ENCODE measurements around the gene RERG.

Gene RERG

GRCh38 chr12:15194456-15195368, 26.5 kb downstream of the RERG start:
- H3K36me3 ChIP-seq (ENCODE audit: control insufficient read depth, insufficient read depth, low read length): no peaks in the 10 kb centered on the region
- no peaks in the 10 kb centered on the region for H3K4me1 ChIP-seq (ENCODE audit: control insufficient read depth, insufficient read depth, low read length, poor library complexity, severe bottlenecking)
- H3K27ac ChIP-seq (ENCODE audit: insufficient read depth, low read length, poor library complexity, severe bottlenecking): no peak overlapping the region
- no peaks in the 10 kb centered on the region for H3K27me3 ChIP-seq (replicated peaks; ENCODE audit: control insufficient read depth, insufficient read depth, low read length, poor library complexity, severe bottlenecking)
- H3K4me3 ChIP-seq (ENCODE audit: insufficient read depth, low read depth, low read length, poor library complexity, severe bottlenecking): no peak overlapping the region
- H3K9me3 ChIP-seq (ENCODE audit: control insufficient read depth, low read length): no peaks in the 10 kb centered on the region
- DNase-seq: no peak

GRCh38 chr12:15193946-15194345, 27.3 kb downstream of the RERG start:
- Histone ChIP-seq H3K9me3 (ENCODE audit: control insufficient read depth, low read length) (no peaks in the 10 kb centered on the region), H3K4me1 (ENCODE audit: control insufficient read depth, insufficient read depth, low read length, poor library complexity, severe bottlenecking) (no peaks in the 10 kb centered on the region), H3K27ac (ENCODE audit: insufficient read depth, low read length, poor library complexity, severe bottlenecking) (no peak overlapping the region), H3K36me3 (ENCODE audit: control insufficient read depth, insufficient read depth, low read length) (no peaks in the 10 kb centered on the region), H3K27me3 (replicated peaks; ENCODE audit: control insufficient read depth, insufficient read depth, low read length, poor library complexity, severe bottlenecking) (no peaks in the 10 kb centered on the region), H3K4me3 (ENCODE audit: insufficient read depth, low read depth, low read length, poor library complexity, severe bottlenecking) (no peak overlapping the region)
- DNase-seq: no peak

GRCh38 chr12:15192720-15193119, 28.5 kb downstream of the RERG start:
- Histone ChIP-seq H3K27ac (ENCODE audit: insufficient read depth, low read length, poor library complexity, severe bottlenecking) (no peak overlapping the region), H3K27me3 (replicated peaks; ENCODE audit: control insufficient read depth, insufficient read depth, low read length, poor library complexity, severe bottlenecking) (no peaks in the 10 kb centered on the region), H3K4me3 (ENCODE audit: insufficient read depth, low read depth, low read length, poor library complexity, severe bottlenecking) (no peak overlapping the region), H3K36me3 (ENCODE audit: control insufficient read depth, insufficient read depth, low read length) (no peaks in the 10 kb centered on the region), H3K9me3 (ENCODE audit: control insufficient read depth, low read length) (no peaks in the 10 kb centered on the region), H3K4me1 (ENCODE audit: control insufficient read depth, insufficient read depth, low read length, poor library complexity, severe bottlenecking) (no peaks in the 10 kb centered on the region)
- no peak for DNase-seq

GRCh38 chr12:15188127-15188526, 33.1 kb downstream of the RERG start:
- DNase-seq: no peak
- no peaks in the 10 kb centered on the region for H3K4me1 ChIP-seq (ENCODE audit: control insufficient read depth, insufficient read depth, low read length, poor library complexity, severe bottlenecking)
- no peaks in the 10 kb centered on the region for H3K36me3 ChIP-seq (ENCODE audit: control insufficient read depth, insufficient read depth, low read length)
- no peak overlapping the region for H3K4me3 ChIP-seq (ENCODE audit: insufficient read depth, low read depth, low read length, poor library complexity, severe bottlenecking)
- no peak overlapping the region for H3K27ac ChIP-seq (ENCODE audit: insufficient read depth, low read length, poor library complexity, severe bottlenecking)
- no peaks in the 10 kb centered on the region for H3K9me3 ChIP-seq (ENCODE audit: control insufficient read depth, low read length)
- H3K27me3 ChIP-seq (replicated peaks; ENCODE audit: control insufficient read depth, insufficient read depth, low read length, poor library complexity, severe bottlenecking): no peaks in the 10 kb centered on the region

GRCh38 chr12:15186597-15186996, 34.6 kb downstream of the RERG start:
- Histone ChIP-seq H3K9me3 (ENCODE audit: control insufficient read depth, low read length) (no peaks in the 10 kb centered on the region), H3K4me1 (ENCODE audit: control insufficient read depth, insufficient read depth, low read length, poor library complexity, severe bottlenecking) (no peaks in the 10 kb centered on the region), H3K4me3 (ENCODE audit: insufficient read depth, low read depth, low read length, poor library complexity, severe bottlenecking) (no peak overlapping the region), H3K27ac (ENCODE audit: insufficient read depth, low read length, poor library complexity, severe bottlenecking) (no peak overlapping the region), H3K36me3 (ENCODE audit: control insufficient read depth, insufficient read depth, low read length) (no peaks in the 10 kb centered on the region), H3K27me3 (replicated peaks; ENCODE audit: control insufficient read depth, insufficient read depth, low read length, poor library complexity, severe bottlenecking) (no peaks in the 10 kb centered on the region)
- DNase-seq: no peak

- H3K9me3 ChIP-seq (ENCODE audit: control insufficient read depth, low read length): no peaks in the 10 kb centered on the region
These were observed 36.7 kb downstream of the RERG start for GRCh38 chr12:15184484-15184883.

GRCh38 chr12:15183821-15184220, 37.4 kb downstream of the RERG start:
- Histone ChIP-seq H3K27ac (ENCODE audit: insufficient read depth, low read length, poor library complexity, severe bottlenecking) (no peak overlapping the region), H3K4me3 (ENCODE audit: insufficient read depth, low read depth, low read length, poor library complexity, severe bottlenecking) (no peak overlapping the region), H3K9me3 (ENCODE audit: control insufficient read depth, low read length) (no peaks in the 10 kb centered on the region), H3K27me3 (replicated peaks; ENCODE audit: control insufficient read depth, insufficient read depth, low read length, poor library complexity, severe bottlenecking) (no peaks in the 10 kb centered on the region), H3K36me3 (ENCODE audit: control insufficient read depth, insufficient read depth, low read length) (no peaks in the 10 kb centered on the region), H3K4me1 (ENCODE audit: control insufficient read depth, insufficient read depth, low read length, poor library complexity, severe bottlenecking) (no peaks in the 10 kb centered on the region)
- no peak for DNase-seq

More at GRCh38 chr12:15184484-15184883, 36.7 kb downstream of the RERG start:
- Histone ChIP-seq H3K4me3 (ENCODE audit: insufficient read depth, low read depth, low read length, poor library complexity, severe bottlenecking) (no peak overlapping the region), H3K36me3 (ENCODE audit: control insufficient read depth, insufficient read depth, low read length) (no peaks in the 10 kb centered on the region), H3K4me1 (ENCODE audit: control insufficient read depth, insufficient read depth, low read length, poor library complexity, severe bottlenecking) (no peaks in the 10 kb centered on the region), H3K27ac (ENCODE audit: insufficient read depth, low read length, poor library complexity, severe bottlenecking) (no peak overlapping the region), H3K27me3 (replicated peaks; ENCODE audit: control insufficient read depth, insufficient read depth, low read length, poor library complexity, severe bottlenecking) (no peaks in the 10 kb centered on the region)
- no peak for DNase-seq

GRCh38 chr12:15181017-15181683, 40.1 kb downstream of the RERG start:
- H3K27ac ChIP-seq (ENCODE audit: insufficient read depth, low read length, poor library complexity, severe bottlenecking): no peak overlapping the region
- H3K36me3 ChIP-seq (ENCODE audit: control insufficient read depth, insufficient read depth, low read length): no peaks in the 10 kb centered on the region
- H3K4me1 ChIP-seq (ENCODE audit: control insufficient read depth, insufficient read depth, low read length, poor library complexity, severe bottlenecking): no peaks in the 10 kb centered on the region
- no peak overlapping the region for H3K4me3 ChIP-seq (ENCODE audit: insufficient read depth, low read depth, low read length, poor library complexity, severe bottlenecking)
- H3K27me3 ChIP-seq (replicated peaks; ENCODE audit: control insufficient read depth, insufficient read depth, low read length, poor library complexity, severe bottlenecking): no peaks in the 10 kb centered on the region
- no peak for DNase-seq
- H3K9me3 ChIP-seq (ENCODE audit: control insufficient read depth, low read length): no peaks in the 10 kb centered on the region

GRCh38 chr12:15180325-15180724, 40.9 kb downstream of the RERG start:
- H3K9me3 ChIP-seq (ENCODE audit: control insufficient read depth, low read length): no peaks in the 10 kb centered on the region
- H3K27me3 ChIP-seq (replicated peaks; ENCODE audit: control insufficient read depth, insufficient read depth, low read length, poor library complexity, severe bottlenecking): no peaks in the 10 kb centered on the region
- H3K4me3 ChIP-seq (ENCODE audit: insufficient read depth, low read depth, low read length, poor library complexity, severe bottlenecking): no peak overlapping the region
- no peak for DNase-seq
- no peaks in the 10 kb centered on the region for H3K4me1 ChIP-seq (ENCODE audit: control insufficient read depth, insufficient read depth, low read length, poor library complexity, severe bottlenecking)
- no peaks in the 10 kb centered on the region for H3K36me3 ChIP-seq (ENCODE audit: control insufficient read depth, insufficient read depth, low read length)
- H3K27ac ChIP-seq (ENCODE audit: insufficient read depth, low read length, poor library complexity, severe bottlenecking): no peak overlapping the region

GRCh38 chr12:15179672-15180071, 41.5 kb downstream of the RERG start:
- no peaks in the 10 kb centered on the region for H3K36me3 ChIP-seq (ENCODE audit: control insufficient read depth, insufficient read depth, low read length)
- H3K27me3 ChIP-seq (replicated peaks; ENCODE audit: control insufficient read depth, insufficient read depth, low read length, poor library complexity, severe bottlenecking): no peaks in the 10 kb centered on the region
- no peaks in the 10 kb centered on the region for H3K9me3 ChIP-seq (ENCODE audit: control insufficient read depth, low read length)
- no peak for DNase-seq
- no peak overlapping the region for H3K27ac ChIP-seq (ENCODE audit: insufficient read depth, low read length, poor library complexity, severe bottlenecking)
- no peak overlapping the region for H3K4me3 ChIP-seq (ENCODE audit: insufficient read depth, low read depth, low read length, poor library complexity, severe bottlenecking)
- no peaks in the 10 kb centered on the region for H3K4me1 ChIP-seq (ENCODE audit: control insufficient read depth, insufficient read depth, low read length, poor library complexity, severe bottlenecking)
